H9 (cell line): ENCODE measurements around the gene DDT. TPM values are rescaled to one million over a fixed set of nuclear protein-coding genes. Genes with fewer than 3 reads are reported as not detected.

Experiments
- DNase-seq: peaks from one replicate; pipeline ENCODE4 v3.0.0-alpha.2; 2017
- H2AFZ ChIP-seq: one replicate; pipeline ENCODE4 v1.6.1; 2013; ENCODE audit warnings: mild to moderate bottlenecking, low read length, control low read depth, moderate library complexity
- H2AK5ac ChIP-seq: 2 replicates; pipeline ENCODE4 v1.6.1; 2013; ENCODE audit warnings: low read length, control low read depth, mixed read lengths; ENCODE audit not compliant: insufficient read length
- H2BK120ac ChIP-seq: one replicate; pipeline ENCODE4 v1.6.1; 2013; ENCODE audit warnings: low read depth, mild to moderate bottlenecking, low read length, control low read depth, inconsistent platforms; ENCODE audit not compliant: poor library complexity, severe bottlenecking
- H2BK12ac ChIP-seq: 2 replicates; pipeline ENCODE4 v1.6.1; 2013; ENCODE audit warnings: low read length, control low read depth, mixed read lengths, low read depth; ENCODE audit not compliant: insufficient read length
- H2BK15ac ChIP-seq: 2 replicates; pipeline ENCODE4 v1.6.1; 2013; ENCODE audit warnings: low read depth, low read length, control low read depth
- H2BK20ac ChIP-seq: one replicate; pipeline ENCODE4 v1.6.1; 2013; ENCODE audit warnings: low read depth, mild to moderate bottlenecking, low read length, control low read depth, inconsistent platforms; ENCODE audit not compliant: poor library complexity, severe bottlenecking
- H2BK5ac ChIP-seq: 2 replicates; pipeline ENCODE4 v1.6.1; 2013; ENCODE audit warnings: low read length, control low read depth, mixed read lengths; ENCODE audit not compliant: insufficient read length
- H3K14ac ChIP-seq: 2 replicates; pipeline ENCODE4 v1.6.1; 2013; ENCODE audit warnings: low read length, control low read depth; ENCODE audit not compliant: insufficient read depth
- H3K18ac ChIP-seq: 2 replicates; pipeline ENCODE4 v1.6.1; 2013; ENCODE audit warnings: low read depth, mild to moderate bottlenecking, mixed read lengths, low read length, control low read depth; ENCODE audit not compliant: insufficient read length
- H3K23ac ChIP-seq: 2 replicates; pipeline ENCODE4 v1.6.1; 2013; ENCODE audit warnings: low read length, control low read depth, mixed read lengths, low read depth; ENCODE audit not compliant: insufficient read length
- H3K23me2 ChIP-seq: 2 replicates; pipeline ENCODE4 v1.6.1; 2013; ENCODE audit warnings: low read depth, mild to moderate bottlenecking, mixed read lengths, low read length, control low read depth; ENCODE audit not compliant: insufficient read length, poor library complexity, severe bottlenecking
- H3K27ac ChIP-seq: 2 replicates; pipeline ENCODE4 v1.5.1; 2013; ENCODE audit warnings: low read length, control low read depth, mixed read lengths, low read depth; ENCODE audit not compliant: insufficient read length
- H3K27me3 ChIP-seq: 2 replicates; pipeline ENCODE4 v1.6.1; 2013; ENCODE audit warnings: low read length, control low read depth, inconsistent platforms; ENCODE audit not compliant: insufficient read depth
- H3K4ac ChIP-seq: 2 replicates; pipeline ENCODE4 v1.6.1; 2013; ENCODE audit warnings: low read depth, mild to moderate bottlenecking, control low read depth, inconsistent platforms, low read length, moderate library complexity
- H3K4me1 ChIP-seq: 2 replicates; pipeline ENCODE4 v1.6.1; 2013; ENCODE audit warnings: low read length, control low read depth, inconsistent platforms; ENCODE audit not compliant: insufficient read depth
- H3K4me2 ChIP-seq: 2 replicates; pipeline ENCODE4 v1.6.1; 2013; ENCODE audit warnings: low read length, control low read depth, mixed read lengths; ENCODE audit not compliant: insufficient read length, insufficient read depth
- H3K56ac ChIP-seq: 2 replicates; pipeline ENCODE4 v1.6.1; 2013; ENCODE audit warnings: low read depth, mild to moderate bottlenecking, mixed read lengths, low read length, control low read depth; ENCODE audit not compliant: insufficient read length
- H3K79me1 ChIP-seq: 2 replicates; pipeline ENCODE4 v1.6.1; 2013; ENCODE audit warnings: low read depth, mild to moderate bottlenecking, moderate library complexity, low read length, control low read depth, inconsistent platforms; ENCODE audit not compliant: insufficient read depth, poor library complexity, severe bottlenecking
- H3K79me2 ChIP-seq: 2 replicates; pipeline ENCODE4 v1.6.1; 2013; ENCODE audit warnings: low read length, control low read depth, inconsistent platforms; ENCODE audit not compliant: insufficient read depth
- H3K9ac ChIP-seq: 2 replicates; pipeline ENCODE4 v1.6.1; 2013; ENCODE audit warnings: low read length, control low read depth, mixed read lengths; ENCODE audit not compliant: insufficient read length; ENCODE audit errors: extremely low read depth
- H3K9me3 ChIP-seq: one replicate; pipeline ENCODE4 v1.6.1; 2013; ENCODE audit warnings: low read depth, low read length, inconsistent platforms; ENCODE audit not compliant: control insufficient read depth
- H3T11ph ChIP-seq: one replicate; pipeline ENCODE4 v1.6.1; 2013; ENCODE audit warnings: mild to moderate bottlenecking, low read length, control low read depth, inconsistent platforms
- H4K20me1 ChIP-seq: one replicate; pipeline ENCODE4 v1.6.1; 2013; ENCODE audit not compliant: control insufficient read depth, insufficient read length, insufficient read depth
- H4K5ac ChIP-seq: 2 replicates; pipeline ENCODE4 v1.6.1; 2013; ENCODE audit warnings: low read depth, mild to moderate bottlenecking, mixed read lengths, low read length, control low read depth; ENCODE audit not compliant: insufficient read length
- H4K8ac ChIP-seq: replicated peaks from 2 replicates; pipeline ENCODE4 v1.6.1; 2013; ENCODE audit warnings: low read length, control low read depth, mixed read lengths, low read depth; ENCODE audit not compliant: insufficient read length
- H4K91ac ChIP-seq: 2 replicates; pipeline ENCODE4 v1.6.1; 2013; ENCODE audit warnings: low read depth, mild to moderate bottlenecking, moderate library complexity, mixed read lengths, low read length, control low read depth; ENCODE audit not compliant: insufficient read length
- H3K27ac Mint-ChIP-seq, 3 experiments: 2 replicates in 2 of 3; 3 replicates in 1 of 3; pipeline ENCODE4 v1.8.0; 2020 to 2021; ENCODE audit warnings: mixed read lengths in 3 of 3, mild to moderate bottlenecking in 1 of 3, moderate library complexity in 1 of 3
- H3K27me3 Mint-ChIP-seq: 2 replicates; pipeline ENCODE4 v1.8.0; 2021; ENCODE audit warnings: low read depth, mild to moderate bottlenecking, moderate library complexity, mixed read lengths
- H3K36me3 Mint-ChIP-seq, 3 experiments: 2 replicates in 2 of 3; 3 replicates in 1 of 3; pipeline ENCODE4 v1.8.0; 2020 to 2021; ENCODE audit warnings: low read depth in 3 of 3, mixed read lengths in 3 of 3; ENCODE audit not compliant: insufficient read depth in 1 of 3
- H3K4me1 Mint-ChIP-seq, 2 experiments: 2 replicates each; pipeline ENCODE4 v1.8.0; 2020; ENCODE audit warnings: mixed read lengths in 2 of 2
- H3K4me3 Mint-ChIP-seq, 2 experiments: 2 replicates in 1 of 2; 3 replicates in 1 of 2; pipeline ENCODE4 v1.8.0; 2020 to 2021; ENCODE audit warnings: mild to moderate bottlenecking in 2 of 2, mixed read lengths in 2 of 2, moderate library complexity in 1 of 2
- H3K9me3 Mint-ChIP-seq, 2 experiments: 2 replicates in 1 of 2; 3 replicates in 1 of 2; pipeline ENCODE4 v1.8.0; 2020; ENCODE audit warnings: mild to moderate bottlenecking in 2 of 2, mixed read lengths in 2 of 2, moderate library complexity in 1 of 2
- CTCF ChIP-seq: fragments of 200-600 bp; sonication (generic); conservative IDR thresholded peaks from 3 replicates; pipeline ENCODE4 v1.8.0; 2021; ENCODE audit warnings: antibody characterized with exemption, mild to moderate bottlenecking
- WGBS: extraction: QIAGEN DNeasy Blood & Tissue Kit; methylation state at CpG from one replicate; pipeline ENCODE4 v1.1.7; 2013; ENCODE audit warnings: missing lambda C conversion rate, low lambda C conversion rate, mixed read lengths; ENCODE audit not compliant: insufficient read length; ENCODE audit errors: extremely low coverage; 5-methylcytosine and 5-hydroxymethylcytosine counted together
- total RNA-seq: library from RNA; stranded (reverse); gene quantifications from 2 replicates; pipeline ENCODE4 v1.2.1, GENCODE V29; 2021

DDT gene
- total RNA-seq, 1 experiment from 2014 or later = 185 TPM

- TF ChIP-seq CTCF = no peak
- H3K36me3 Mint-ChIP-seq = peaks cover 3 to 13% (median 8%) of the 10 kb centered on the region in 3 experiments
- no peak overlapping the region for H3K56ac ChIP-seq
- no peaks in the 10 kb centered on the region for H3K27me3 ChIP-seq
- no peak overlapping the region for H3K9ac ChIP-seq
- no peak overlapping the region for H2BK15ac ChIP-seq
- H3K14ac ChIP-seq = no peak overlapping the region
- no peak overlapping the region for H3T11ph ChIP-seq
- H3K79me1 ChIP-seq = no peaks in the 10 kb centered on the region
- H3K4me2 ChIP-seq = no peak overlapping the region
- WGBS = no CpG with 5 or more reads among the region's 1 CpG
- peaks cover 5% of the 10 kb centered on the region; the same call in 1 of the 2 replicates for H3K79me2 ChIP-seq
- no peak overlapping the region for H2BK12ac ChIP-seq
- no peak overlapping the region for H2AFZ ChIP-seq
- no peak overlapping the region for H4K8ac ChIP-seq
- no peak overlapping the region for H3K4me3 Mint-ChIP-seq
- no peak overlapping the region for H3K23ac ChIP-seq
- H3K4me1 ChIP-seq = no peaks in the 10 kb centered on the region; the same call in 1 of the 2 replicates
- H3K4me1 Mint-ChIP-seq = peaks cover 7 to 10% of the 10 kb centered on the region in 2 experiments
- no peak overlapping the region for H3K27ac Mint-ChIP-seq
- no peaks in the 10 kb centered on the region for H3K27me3 Mint-ChIP-seq
- no peak overlapping the region for H2BK120ac ChIP-seq
- H4K20me1 ChIP-seq = no peaks in the 10 kb centered on the region
- DNase-seq = no peak
- peaks cover 5% of the 10 kb centered on the region for H3K23me2 ChIP-seq
- H3K4ac ChIP-seq = no peak overlapping the region
- H4K5ac ChIP-seq = no peak overlapping the region
- H3K18ac ChIP-seq = no peak overlapping the region
- no peak overlapping the region for H4K91ac ChIP-seq
- no peak overlapping the region for H2BK20ac ChIP-seq
- peaks cover 0 to 2% of the 10 kb centered on the region in 2 experiments; a peak in 1 of 5 replicates for H3K9me3 Mint-ChIP-seq
- no peak overlapping the region for H2BK5ac ChIP-seq
- H2AK5ac ChIP-seq = no peak overlapping the region
- H3K27ac ChIP-seq = no peak overlapping the region
- H3K9me3 ChIP-seq = no peaks in the 10 kb centered on the region
Observed at GRCh38 chr22:24016156-24016555, 41.9 kb upstream of the DDT start.
